ENCODE results near the gene LYZL4.

- TF ChIP-seq CTCF (IDR thresholded peaks at IDR 0.05; ENCODE audit: insufficient read depth, low read length): no peak
- TF ChIP-seq POLR2AphosphoS5 (IDR thresholded peaks at IDR 0.05; ENCODE audit: low read depth): no peak
Measured at GRCh38 chr3:42347928-42348327, 62.5 kb downstream of the LYZL4 start.
